Body of pancreas (tissue), 4 donors: ENCODE measurements around the gene ANKRD33.

Source experiments
- CTCF ChIP-seq, 7 experiments: fragments of 450-650 bp in 4 of 7; fragments of 200-600 bp in 3 of 7; sonication (generic) in 3 of 7; IDR thresholded peaks; one replicate each; pipeline ENCODE4 v1.5.1; 2016 to 2019; ENCODE audit warnings: antibody characterized with exemption in 7 of 7
- POLR2A ChIP-seq, 3 donors: fragments of 450-650 bp; IDR thresholded peaks; one replicate each; pipeline ENCODE4 v1.6.1; 2016; ENCODE audit warnings: antibody characterized with exemption in 3 of 3, mild to moderate bottlenecking in 2 of 3

DNA sequence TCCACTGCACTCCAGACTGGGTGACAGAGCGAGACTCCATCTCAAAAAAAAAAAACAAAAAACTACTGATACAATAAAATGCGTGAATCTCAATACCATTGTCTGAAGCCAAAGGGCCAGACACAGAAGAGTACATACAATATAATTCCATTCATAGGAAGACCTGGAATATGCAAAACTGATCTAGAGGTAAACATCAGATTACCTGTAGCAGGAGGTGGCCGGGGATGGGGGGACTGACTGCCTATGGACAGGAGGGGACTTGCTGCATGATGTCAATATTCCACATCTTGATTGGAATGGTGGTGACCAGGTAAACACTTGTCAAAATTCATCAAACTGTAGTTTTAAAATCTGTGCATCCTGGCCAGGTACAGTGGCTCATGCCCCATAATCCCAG is 26.9 kb upstream of the ANKRD33 start:
- no peak for TF ChIP-seq CTCF (IDR thresholded peaks at IDR 0.05)
- no peak for TF ChIP-seq POLR2A (IDR thresholded peaks at IDR 0.05)
